HepG2 (cell line): ENCODE data around the gene RAB6B. TPM values are rescaled to one million over a fixed set of nuclear protein-coding genes. Genes with fewer than 3 reads are reported as not detected.

Experiments used
- ATAC-seq: fragments of 200-7000 bp; cut with Tn5 transposase; 3 replicates; pipeline ENCODE4 v1.9.1; 2020; ENCODE audit warnings: mild to moderate bottlenecking, moderate library complexity
- BruUV-seq: library from RNA; stranded (reverse); fragments of 400-500 nt; replicated peaks from 2 replicates; lab custom pipeline; 2021; lab: Mats Ljungman, UMichigan
- CTCF ChIA-PET: fragments of 300-600 bp; formaldehyde crosslinking; extraction: SDS; loops from one replicate; lab custom pipeline; 2021; ENCODE audit warnings: low total read pairs, inconsistent platforms, low intra/inter-chr PET ratio; lab: Yijun Ruan, JAX
- POLR2A ChIA-PET: fragments of 350-600 bp; sonication (Branson Sonifier 250); formaldehyde crosslinking; loops from one replicate; lab custom pipeline; 2020; ENCODE audit warnings: antibody characterized with exemption, inconsistent platforms; lab: Yijun Ruan, JAX
- DNase-seq: peaks from one replicate; pipeline ENCODE4 v3.0.0-alpha.2; 2015; ENCODE audit warnings: low spot score
- FAIRE-seq: peaks from 3 replicates; lab custom pipeline; 2011; peaks lifted over from hg19 to GRCh38; lab: Jason Lieb, UNC
- H2AFZ ChIP-seq: one replicate; pipeline ENCODE4 v1.6.1; 2011; ENCODE audit warnings: low read length, inconsistent platforms
- H3K27ac ChIP-seq: fragments of 300-600 bp; 3 replicates; pipeline ENCODE4 v1.8.0; 2011; ENCODE audit warnings: mixed run types, mild to moderate bottlenecking, mixed read lengths, low read length, inconsistent platforms; ENCODE audit not compliant: insufficient read depth; ENCODE audit errors: extremely low read length
- H3K27me3 ChIP-seq, 2 experiments: fragments of 200-600 bp in 1 of 2; 2 replicates in 1 of 2; 3 replicates in 1 of 2; pipeline versions ENCODE4 v1.6.0 to v1.8.0; 2011; ENCODE audit warnings: low read length in 2 of 2, mild to moderate bottlenecking in 2 of 2, moderate library complexity in 2 of 2, inconsistent platforms in 1 of 2; ENCODE audit not compliant: insufficient read depth in 2 of 2, control insufficient read depth in 1 of 2
- H3K36me3 ChIP-seq, 2 experiments: fragments of 200-600 bp in 1 of 2; replicated peaks in 1 of 2; 2 replicates in 1 of 2; 3 replicates in 1 of 2; pipeline versions ENCODE4 v1.5.1 to v1.8.0; 2011; ENCODE audit warnings: low read length in 2 of 2, inconsistent platforms in 1 of 2; ENCODE audit not compliant: insufficient read depth in 2 of 2, control insufficient read depth in 1 of 2
- H3K4me1 ChIP-seq: 2 replicates; pipeline ENCODE4 v1.5.1; 2012; ENCODE audit warnings: low read length, inconsistent platforms; ENCODE audit not compliant: insufficient read depth
- H3K4me2 ChIP-seq: 2 replicates; pipeline ENCODE4 v1.6.0; 2011; ENCODE audit warnings: low read depth, low read length, inconsistent platforms
- H3K4me3 ChIP-seq, 3 experiments: fragments of 200-600 bp in 1 of 3; sonication (generic), shearing (Covaris generic) in 1 of 3; replicated peaks in 1 of 3; 2 replicates each; pipeline ENCODE4 v1.5.1; 2011 to 2016; ENCODE audit warnings: low read length in 3 of 3, inconsistent platforms in 2 of 3, low read depth in 2 of 3, mild to moderate bottlenecking in 2 of 3, control low read depth in 1 of 3, mixed read lengths in 1 of 3; ENCODE audit not compliant: insufficient read depth in 1 of 3
- H3K79me2 ChIP-seq: one replicate; pipeline ENCODE4 v1.6.1; 2011; ENCODE audit warnings: low read length, inconsistent platforms; ENCODE audit not compliant: insufficient read depth
- H3K9ac ChIP-seq: 2 replicates; pipeline ENCODE4 v1.6.0; 2011; ENCODE audit warnings: mild to moderate bottlenecking, low read depth, low read length, inconsistent platforms; ENCODE audit not compliant: insufficient read depth
- H3K9me3 ChIP-seq: 2 replicates; pipeline ENCODE4 v1.5.1; 2012; ENCODE audit warnings: mild to moderate bottlenecking, low read length
- H4K20me1 ChIP-seq: 2 replicates; pipeline ENCODE4 v1.6.0; 2011; ENCODE audit warnings: inconsistent platforms, mild to moderate bottlenecking, low read length, moderate library complexity; ENCODE audit not compliant: insufficient read depth
- CTCF ChIP-seq: sonication (generic); formaldehyde crosslinking; IDR thresholded peaks from 2 replicates; pipeline ENCODE4 v1.5.0; 2020; ENCODE audit warnings: mild to moderate bottlenecking, missing genetic modification reagents, moderate library complexity
- IRF9 ChIP-seq: sonication (generic); formaldehyde crosslinking; IDR thresholded peaks from 2 replicates; pipeline ENCODE4 v1.8.0; 2022; ENCODE audit warnings: missing genetic modification reagents, mild to moderate bottlenecking, borderline replicate concordance
- PCBP2 ChIP-seq: fragments of 200-400 bp; formaldehyde crosslinking; optimal IDR thresholded peaks from 2 replicates; pipeline ENCODE3; 2018; ENCODE audit warnings: low read length, low read depth; ENCODE audit not compliant: poor library complexity, severe bottlenecking
- RAD21 ChIP-seq: fragments of 450-650 bp; formaldehyde crosslinking; IDR thresholded peaks from 2 replicates; pipeline ENCODE4 v1.5.0; 2020; ENCODE audit warnings: mild to moderate bottlenecking
- STAG1 ChIP-seq: sonication (generic); formaldehyde crosslinking; IDR thresholded peaks from 2 replicates; pipeline ENCODE4 v1.4.0; 2020; ENCODE audit warnings: missing genetic modification reagents
- THAP8 ChIP-seq: sonication (generic); formaldehyde crosslinking; IDR thresholded peaks from 2 replicates; pipeline ENCODE4 v1.5.1; 2020; ENCODE audit warnings: missing genetic modification reagents, mild to moderate bottlenecking, borderline replicate concordance
- ZNF430 ChIP-seq: sonication (generic); formaldehyde crosslinking; IDR thresholded peaks from 2 replicates; pipeline ENCODE4 v1.9.0; 2021; ENCODE audit warnings: mild to moderate bottlenecking, missing genetic modification reagents
- ZNF687 ChIP-seq: sonication (generic); formaldehyde crosslinking; IDR thresholded peaks from 2 replicates; pipeline ENCODE4 v1.5.1; 2020; ENCODE audit warnings: mild to moderate bottlenecking, missing genetic modification reagents, moderate library complexity
- WGBS: methylation state at CpG from one replicate; pipeline ENCODE4 v1.1.6; 2017; ENCODE audit warnings: low lambda C conversion rate; 5-methylcytosine and 5-hydroxymethylcytosine counted together
- in situ Hi-C: cut with HindIII; loops from 2 replicates; pipeline ENCODE4 v1.10.0; 2017; ENCODE audit warnings: low pct_unique_long_range_greater_than_20kb; ENCODE audit not compliant: extremely low pct_ligation_motif_present
- intact Hi-C: fragments of 100-400 bp; cut with micrococcal nuclease; formaldehyde crosslinking; loops from one replicate; pipeline ENCODE4 v1.10.0; 2022; ENCODE audit not compliant: unreplicated experiment
- polyA plus RNA-seq, 8 experiments: library from polyadenylated mRNA; depleted of rRNA in 3 of 8; stranded (reverse) in 7 of 8; unstranded in 1 of 8; fragments of >200 nt; fragmentation: Illumina TruSeq in 4 of 8; extraction: Trizol in 4 of 8; gene quantifications; 2 replicates each; pipeline versions ENCODE4 v1.2.1 to v1.2.3, GENCODE V29; 2011 to 2016; ENCODE audit warnings: low read depth in 4 of 8, missing spikeins in 1 of 8, mixed read lengths in 1 of 8; ENCODE audit not compliant: insufficient read depth in 1 of 8
- total RNA-seq, 5 experiments: library from RNA; depleted of rRNA; stranded (reverse); fragments of >200 nt; fragmentation: Illumina TruSeq; extraction: Trizol; gene quantifications; 2 replicates each; pipeline ENCODE4 v1.2.3, GENCODE V29; 2016; ENCODE audit warnings: low read depth in 1 of 5
- TF ChIP-seq, protein P1 (sequence below): sonication (generic); formaldehyde crosslinking; IDR thresholded peaks from 2 replicates; pipeline ENCODE4 v1.4.0; 2020; ENCODE audit warnings: missing genetic modification reagents, borderline replicate concordance

Gene RAB6B
- total and polyA plus RNA-seq, 2 of the 13 experiments (the other 11 are each of a cell fraction or from before 2014, with no cell fraction given) = 0.16 TPM; not detected in 1

GRCh38 chr3:133832802-133833144 lies 62.9 kb downstream of the RAB6B start (continued):
- peak; percentile 43; the same call in 1 of the 2 replicates for TF ChIP-seq ZNF687

DNA sequence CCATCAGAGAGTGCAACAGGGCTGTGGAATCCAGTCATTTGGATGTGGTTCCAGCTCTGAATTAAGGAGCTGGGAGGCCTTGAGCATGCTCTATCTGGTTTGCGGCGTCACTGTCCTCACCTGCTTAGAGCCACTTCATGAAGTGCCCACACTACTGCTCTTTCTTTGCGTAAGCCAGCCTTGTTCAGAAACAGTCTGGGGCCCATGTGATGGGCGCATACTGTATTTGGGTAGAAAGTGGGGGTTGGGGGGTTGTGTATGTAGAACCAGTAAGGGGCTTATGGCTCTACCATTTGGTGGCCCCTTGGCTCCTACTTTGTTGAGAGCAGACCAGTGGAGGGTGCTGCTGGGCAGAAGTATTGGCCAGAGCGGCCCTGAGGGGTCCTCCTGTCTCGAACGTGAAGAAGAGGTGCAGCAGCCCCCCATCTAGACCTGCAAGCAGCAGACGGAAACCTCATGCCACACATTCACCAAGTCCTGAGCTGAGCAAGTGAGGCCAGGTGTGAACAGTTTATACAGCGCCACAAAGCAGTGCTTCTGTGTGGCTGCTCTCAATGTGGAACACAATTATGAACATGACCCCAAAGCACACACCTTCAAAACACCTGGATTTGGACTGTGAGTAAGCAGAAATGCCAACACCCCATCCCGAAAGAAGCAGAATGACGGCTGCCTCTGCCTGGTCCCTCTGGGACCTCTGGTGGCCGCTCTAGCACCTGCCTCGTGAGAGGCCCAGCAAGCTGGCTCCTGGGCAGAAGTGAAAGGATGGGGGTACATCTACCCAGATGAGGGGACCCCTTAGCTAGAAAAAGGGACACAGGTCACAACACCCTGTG lies 63.5 kb downstream of the RAB6B start:
- in situ Hi-C loops (no loop called here), intact Hi-C loops (no loop called here)
- Histone ChIP-seq H4K20me1 (no peaks in the 10 kb centered on the region), H3K36me3 (no peaks in the 10 kb centered on the region), H3K27me3 (peaks cover 3 to 22% of the 10 kb centered on the region in 2 experiments; a peak in 4 of 5 replicates), H3K9me3 (no peaks in the 10 kb centered on the region), H2AFZ (no peak overlapping the region), H3K4me3 (peak overlapping the region in 1 of 3 experiments; percentile 56; a peak in 1 of 6 replicates), H3K79me2 (no peaks in the 10 kb centered on the region), H3K27ac (no peak overlapping the region), H3K9ac (no peak overlapping the region), H3K4me1 (peaks cover 16% of the 10 kb centered on the region), H3K4me2 (peak overlapping the region; percentile 60)
- WGBS = 65% methylated on average over 7 of the region's 13 CpGs
- ATAC-seq = peak; percentile 77
- no peak for FAIRE-seq
- ChIA-PET CTCF (no interaction called here), POLR2A (interaction anchor here (0.6 to 1.0 kb wide), 2 partner anchors 86 to 282 kb away, joined by 3 read pairs; no protein-coding TSS in a partner anchor)
- no TSS peak for BruUV-seq
- DNase-seq = no peak
- peak; percentile 67 for TF ChIP-seq CTCF (CRISPR knock-in tag)
- TF ChIP-seq, protein P1, sequence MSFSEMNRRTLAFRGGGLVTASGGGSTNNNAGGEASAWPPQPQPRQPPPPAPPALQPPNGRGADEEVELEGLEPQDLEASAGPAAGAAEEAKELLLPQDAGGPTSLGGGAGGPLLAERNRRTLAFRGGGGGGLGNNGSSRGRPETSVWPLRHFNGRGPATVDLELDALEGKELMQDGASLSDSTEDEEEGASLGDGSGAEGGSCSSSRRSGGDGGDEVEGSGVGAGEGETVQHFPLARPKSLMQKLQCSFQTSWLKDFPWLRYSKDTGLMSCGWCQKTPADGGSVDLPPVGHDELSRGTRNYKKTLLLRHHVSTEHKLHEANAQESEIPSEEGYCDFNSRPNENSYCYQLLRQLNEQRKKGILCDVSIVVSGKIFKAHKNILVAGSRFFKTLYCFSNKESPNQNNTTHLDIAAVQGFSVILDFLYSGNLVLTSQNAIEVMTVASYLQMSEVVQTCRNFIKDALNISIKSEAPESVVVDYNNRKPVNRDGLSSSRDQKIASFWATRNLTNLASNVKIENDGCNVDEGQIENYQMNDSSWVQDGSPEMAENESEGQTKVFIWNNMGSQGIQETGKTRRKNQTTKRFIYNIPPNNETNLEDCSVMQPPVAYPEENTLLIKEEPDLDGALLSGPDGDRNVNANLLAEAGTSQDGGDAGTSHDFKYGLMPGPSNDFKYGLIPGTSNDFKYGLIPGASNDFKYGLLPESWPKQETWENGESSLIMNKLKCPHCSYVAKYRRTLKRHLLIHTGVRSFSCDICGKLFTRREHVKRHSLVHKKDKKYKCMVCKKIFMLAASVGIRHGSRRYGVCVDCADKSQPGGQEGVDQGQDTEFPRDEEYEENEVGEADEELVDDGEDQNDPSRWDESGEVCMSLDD = no peak
- TF ChIP-seq THAP8 = no peak
- TF ChIP-seq ZNF430 = peak; percentile 21; the same call in 1 of the 2 replicates
- peak; percentile 75 for TF ChIP-seq STAG1 (CRISPR knock-in tag)
- no peak for TF ChIP-seq IRF9 (CRISPR knock-in tag)
- TF ChIP-seq PCBP2 = no peak
- TF ChIP-seq RAD21 (CRISPR knock-in tag) = 0 out of 2 replicates have a peak, but pooled peaks have one; percentile 34
